ENCODE data around the gene GYPC. TPM values are rescaled to one million over a fixed set of nuclear protein-coding genes. Genes with fewer than 3 reads are reported as not detected.

Gene GYPC
- total RNA-seq, 1 experiment from 2014 or later = not detected

GRCh38 chr2:126665483-126665882 lies 9.5 kb downstream of the GYPC start:
- no peak overlapping the region for H3K27ac ChIP-seq
- DNase-seq (ENCODE audit: low read depth in 1 of 2, low spot score in 2 of 2) = no peak
- H3K9me3 ChIP-seq (replicated peaks) = no peaks in the 10 kb centered on the region
- 0 out of 2 replicates have a peak, but pooled peaks cover 4% of the 10 kb centered on the region for H3K27me3 ChIP-seq (replicated peaks)
- no peaks in the 10 kb centered on the region for H3K4me1 ChIP-seq (replicated peaks)
- H3K4me3 ChIP-seq = no peak overlapping the region
- no peaks in the 10 kb centered on the region for H3K36me3 ChIP-seq

- DNase-seq (ENCODE audit: low read depth in 1 of 2, low spot score in 2 of 2) = no peak
- Histone ChIP-seq H3K36me3 (no peaks in the 10 kb centered on the region), H3K27me3 (replicated peaks) (0 out of 2 replicates have a peak, but pooled peaks cover 4% of the 10 kb centered on the region), H3K4me1 (replicated peaks) (no peaks in the 10 kb centered on the region), H3K9me3 (replicated peaks) (no peaks in the 10 kb centered on the region), H3K4me3 (no peak overlapping the region), H3K27ac (no peak overlapping the region)
Measured at GRCh38 chr2:126668254-126668653, 12.3 kb downstream of the GYPC start.

- Histone ChIP-seq H3K27me3 (replicated peaks) (0 out of 2 replicates have a peak, but pooled peaks cover 4% of the 10 kb centered on the region), H3K4me3 (no peak overlapping the region), H3K27ac (no peak overlapping the region), H3K36me3 (no peaks in the 10 kb centered on the region), H3K9me3 (replicated peaks) (no peaks in the 10 kb centered on the region), H3K4me1 (replicated peaks) (no peaks in the 10 kb centered on the region)
- DNase-seq (ENCODE audit: low read depth in 1 of 2, low spot score in 2 of 2) = no peak
Measured at GRCh38 chr2:126669772-126670171, 13.8 kb downstream of the GYPC start.

GRCh38 chr2:126671488-126671887 lies 15.5 kb downstream of the GYPC start:
- no peak for DNase-seq (ENCODE audit: low read depth in 1 of 2, low spot score in 2 of 2)
- H3K4me1 ChIP-seq (replicated peaks) = no peaks in the 10 kb centered on the region
- H3K27me3 ChIP-seq (replicated peaks) = 0 out of 2 replicates have a peak, but pooled peaks cover 4% of the 10 kb centered on the region
- H3K4me3 ChIP-seq = no peak overlapping the region
- no peak overlapping the region for H3K27ac ChIP-seq
- 0 out of 2 replicates have a peak, but pooled peaks cover 3% of the 10 kb centered on the region for H3K9me3 ChIP-seq (replicated peaks)
- H3K36me3 ChIP-seq = no peaks in the 10 kb centered on the region

- Histone ChIP-seq H3K4me1 (replicated peaks) (no peaks in the 10 kb centered on the region), H3K4me3 (no peak overlapping the region), H3K36me3 (no peaks in the 10 kb centered on the region), H3K9me3 (replicated peaks) (0 out of 2 replicates have a peak, but pooled peaks cover 3% of the 10 kb centered on the region), H3K27ac (no peak overlapping the region), H3K27me3 (replicated peaks) (no peaks in the 10 kb centered on the region)
- DNase-seq (ENCODE audit: low read depth in 1 of 2, low spot score in 2 of 2) = no peak
Measured at GRCh38 chr2:126672980-126673605, 17.1 kb downstream of the GYPC start.

GRCh38 chr2:126674075-126674744 lies 18.3 kb downstream of the GYPC start:
- H3K36me3 ChIP-seq = no peaks in the 10 kb centered on the region
- 0 out of 2 replicates have a peak, but pooled peaks cover 3% of the 10 kb centered on the region for H3K9me3 ChIP-seq (replicated peaks)

GRCh38 chr2:126675637-126676036 lies 19.7 kb downstream of the GYPC start:
- no peak overlapping the region for H3K4me3 ChIP-seq
- H3K27me3 ChIP-seq (replicated peaks) = no peaks in the 10 kb centered on the region
- H3K36me3 ChIP-seq = no peaks in the 10 kb centered on the region
- H3K27ac ChIP-seq = no peak overlapping the region
- H3K4me1 ChIP-seq (replicated peaks) = no peaks in the 10 kb centered on the region
- no peak for DNase-seq (ENCODE audit: low read depth in 1 of 2, low spot score in 2 of 2)
- 0 out of 2 replicates have a peak, but pooled peaks cover 3% of the 10 kb centered on the region for H3K9me3 ChIP-seq (replicated peaks)

More at GRCh38 chr2:126674075-126674744, 18.3 kb downstream of the GYPC start:
- Histone ChIP-seq H3K4me1 (replicated peaks) (no peaks in the 10 kb centered on the region), H3K4me3 (no peak overlapping the region), H3K27ac (no peak overlapping the region), H3K27me3 (replicated peaks) (no peaks in the 10 kb centered on the region)
- no peak for DNase-seq (ENCODE audit: low read depth in 1 of 2, low spot score in 2 of 2)

- Histone ChIP-seq H3K36me3 (no peaks in the 10 kb centered on the region), H3K27me3 (replicated peaks) (no peaks in the 10 kb centered on the region), H3K4me1 (replicated peaks) (no peaks in the 10 kb centered on the region), H3K4me3 (no peak overlapping the region), H3K9me3 (replicated peaks) (0 out of 2 replicates have a peak, but pooled peaks cover 3% of the 10 kb centered on the region), H3K27ac (no peak overlapping the region)
- no peak for DNase-seq (ENCODE audit: low read depth in 1 of 2, low spot score in 2 of 2)
Measured at GRCh38 chr2:126676221-126677175, 20.5 kb downstream of the GYPC start.

- Histone ChIP-seq H3K36me3 (no peaks in the 10 kb centered on the region), H3K27me3 (replicated peaks) (no peaks in the 10 kb centered on the region), H3K4me1 (replicated peaks) (no peaks in the 10 kb centered on the region), H3K4me3 (no peak overlapping the region), H3K9me3 (replicated peaks) (0 out of 2 replicates have a peak, but pooled peaks cover 3% of the 10 kb centered on the region), H3K27ac (no peak overlapping the region)
- no peak for DNase-seq (ENCODE audit: low read depth in 1 of 2, low spot score in 2 of 2)
Measured at GRCh38 chr2:126677176-126677538, 21.2 kb downstream of the GYPC start.

- Histone ChIP-seq H3K4me3 (no peak overlapping the region), H3K27ac (no peak overlapping the region), H3K27me3 (replicated peaks) (no peaks in the 10 kb centered on the region), H3K4me1 (replicated peaks) (no peaks in the 10 kb centered on the region), H3K9me3 (replicated peaks) (0 out of 2 replicates have a peak, but pooled peaks cover 3% of the 10 kb centered on the region), H3K36me3 (no peaks in the 10 kb centered on the region)
- DNase-seq (ENCODE audit: low read depth in 1 of 2, low spot score in 2 of 2) = no peak
Measured at GRCh38 chr2:126678269-126679065, 22.5 kb downstream of the GYPC start.

GRCh38 chr2:126679094-126679713 lies 23.2 kb downstream of the GYPC start:
- Histone ChIP-seq H3K9me3 (replicated peaks) (0 out of 2 replicates have a peak, but pooled peaks cover 3% of the 10 kb centered on the region), H3K36me3 (no peaks in the 10 kb centered on the region), H3K4me1 (replicated peaks) (no peaks in the 10 kb centered on the region), H3K27ac (no peak overlapping the region), H3K4me3 (no peak overlapping the region), H3K27me3 (replicated peaks) (no peaks in the 10 kb centered on the region)
- DNase-seq (ENCODE audit: low read depth in 1 of 2, low spot score in 2 of 2) = no peak

- H3K4me3 ChIP-seq = no peak overlapping the region
- no peaks in the 10 kb centered on the region for H3K36me3 ChIP-seq
- no peaks in the 10 kb centered on the region for H3K9me3 ChIP-seq (replicated peaks)
- H3K27me3 ChIP-seq (replicated peaks) = no peaks in the 10 kb centered on the region
- no peaks in the 10 kb centered on the region for H3K4me1 ChIP-seq (replicated peaks)
- H3K27ac ChIP-seq = no peak overlapping the region
- DNase-seq (ENCODE audit: low read depth in 1 of 2, low spot score in 2 of 2) = no peak
Measured at GRCh38 chr2:126681505-126681904, 25.5 kb downstream of the GYPC start.
